Fibroblast of mammary gland (primary cell): ENCODE data around the gene METAP1D.

Experiments
- DNase-seq: peaks from one replicate; pipeline ENCODE4 v3.0.0-alpha.2; 2010; ENCODE audit warnings: low read depth
- H3K4me3 ChIP-seq: 2 replicates; pipeline ENCODE4 v1.5.1; 2011; ENCODE audit warnings: low read depth, mild to moderate bottlenecking, low read length, moderate library complexity; ENCODE audit not compliant: control insufficient read depth
- CTCF ChIP-seq: conservative IDR thresholded peaks from 2 replicates; pipeline ENCODE4 v1.5.1; 2011; ENCODE audit warnings: low read depth, low read length, inconsistent platforms; ENCODE audit not compliant: control insufficient read depth, insufficient read depth

Gene METAP1D

GRCh38 chr2:172101821-172102390, 102.2 kb downstream of the METAP1D start:
- no peak for DNase-seq
- TF ChIP-seq CTCF = no peak
- H3K4me3 ChIP-seq = peak overlapping the region; percentile 57

DNA sequence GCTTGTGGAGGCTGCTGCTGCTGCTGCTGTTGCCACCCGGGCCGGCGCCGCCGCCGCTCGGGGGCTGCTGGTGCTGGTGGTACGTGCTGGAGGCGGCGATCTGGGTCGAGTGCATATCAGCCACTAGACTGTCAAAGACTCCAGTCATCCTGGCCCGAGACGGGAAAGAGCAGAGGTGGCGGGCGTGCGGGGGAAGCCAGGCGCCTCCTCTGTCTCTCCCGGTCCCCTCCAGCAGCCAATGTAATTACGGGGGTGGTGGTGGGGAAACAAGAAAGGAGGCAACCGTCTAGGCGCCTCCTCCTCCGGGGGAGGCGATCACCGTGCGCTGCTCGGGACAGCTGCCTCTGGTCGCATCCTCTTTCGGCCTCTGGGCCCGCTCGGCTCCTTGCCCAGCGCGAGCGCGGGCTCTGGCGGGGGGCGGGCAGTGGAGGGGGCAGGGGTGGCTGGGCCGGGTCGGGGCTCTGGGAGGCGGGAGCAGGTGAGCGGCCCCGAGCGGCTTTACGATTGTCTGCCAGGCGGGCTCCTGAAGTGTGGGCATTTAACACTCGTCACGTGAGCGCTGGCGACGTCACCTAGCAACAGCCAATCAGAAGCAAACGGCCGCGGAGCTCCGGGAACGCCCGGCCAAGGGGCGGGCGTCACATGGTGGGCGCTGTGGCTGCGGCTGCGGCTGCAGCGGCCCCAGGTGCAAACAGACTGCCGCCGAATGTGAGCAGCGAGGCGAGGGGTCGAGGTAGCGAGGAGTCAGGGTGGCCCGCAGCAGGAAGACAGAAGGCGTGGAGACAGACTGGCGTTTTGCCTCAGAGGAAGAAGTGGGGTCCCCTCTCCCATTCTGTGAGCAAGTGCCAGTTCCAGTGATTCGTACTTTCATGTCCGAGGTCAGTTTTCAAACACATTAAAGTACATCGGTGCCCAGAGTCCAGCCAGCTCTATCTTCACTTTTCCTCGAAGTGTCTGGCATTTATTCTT, 102.9 kb downstream of the METAP1D start, which contains the start of gene DLX2:
Gene DLX2, minus strand, starts transcription at position 510 of the 969 bp plus-strand sequence. Its CDS starts 362 bp downstream, at position 148.
- peak; percentile 78 for DNase-seq
- no peak for TF ChIP-seq CTCF
- H3K4me3 ChIP-seq = peak within 1 kb of the TSS; percentile 57

DNA sequence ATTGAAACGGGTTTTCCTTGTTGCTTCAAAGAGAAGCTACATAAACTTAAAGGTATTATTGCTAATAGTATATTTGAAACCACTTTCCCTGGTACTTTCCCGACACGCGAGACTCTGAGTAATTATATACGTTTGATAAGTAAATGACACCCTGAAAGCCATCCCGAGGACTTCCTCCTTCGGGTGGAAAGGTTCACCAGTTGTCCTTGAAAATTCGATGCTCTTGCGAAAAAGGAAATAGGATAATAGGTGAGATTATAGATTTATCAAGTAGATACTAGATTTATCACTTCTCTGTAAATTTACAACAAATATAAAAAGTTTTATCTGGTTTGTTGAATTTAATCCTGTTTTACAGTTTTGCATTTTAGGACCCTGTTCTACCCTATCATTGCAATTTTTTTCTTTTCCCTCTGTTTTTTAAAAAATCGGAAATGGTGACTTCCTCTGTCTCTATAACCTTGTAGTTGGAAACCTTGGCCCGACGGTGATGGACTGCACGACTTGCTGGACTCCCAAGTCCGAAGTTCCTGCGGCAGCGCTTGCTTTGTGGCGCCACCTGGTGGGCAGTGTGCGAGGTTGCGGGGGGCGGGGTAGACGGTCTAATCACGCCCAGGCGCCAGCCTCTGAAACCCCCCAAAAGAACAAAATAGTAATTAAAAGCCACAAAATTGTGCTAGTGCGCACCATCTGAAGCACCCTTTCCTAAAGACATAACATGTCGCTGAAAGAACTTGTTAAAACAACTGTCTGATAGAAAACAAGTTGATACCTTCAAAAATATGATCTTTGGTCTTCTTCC, 103.9 kb downstream of the METAP1D start:
- TF ChIP-seq CTCF = peak; percentile 82
- peak; percentile 86 for DNase-seq
- peak overlapping the region; percentile 57 for H3K4me3 ChIP-seq

DNA sequence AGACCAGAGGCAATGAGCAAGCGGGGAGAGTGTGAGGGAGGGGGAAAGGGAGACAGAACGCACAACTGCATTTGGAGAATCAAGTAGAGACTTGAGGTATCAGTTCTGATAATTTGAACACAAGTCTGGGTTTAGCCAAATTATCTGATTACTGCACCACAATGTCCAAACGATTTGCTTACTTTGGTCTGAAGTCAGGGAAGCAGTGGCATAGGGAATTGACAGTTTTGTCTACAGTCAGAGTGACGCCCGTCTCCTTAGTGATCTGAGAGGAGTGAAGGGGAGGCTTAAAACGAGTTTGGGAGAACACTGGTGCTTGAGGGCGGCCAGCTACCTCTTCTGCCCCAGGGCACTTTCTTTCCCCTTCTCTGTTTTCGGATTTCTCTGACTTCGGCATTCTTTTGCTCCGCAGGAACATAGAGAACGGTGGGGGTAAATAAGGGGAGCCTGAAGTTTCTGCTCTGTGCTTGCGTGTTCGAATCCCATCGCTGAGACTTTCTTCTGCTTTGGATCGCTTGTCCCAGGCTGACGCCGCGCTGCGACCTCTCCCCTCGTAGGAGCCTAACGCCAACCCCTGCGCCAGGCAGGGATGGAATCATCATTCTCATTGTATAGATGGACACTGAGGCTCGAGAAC, 105.8 kb downstream of the METAP1D start:
- TF ChIP-seq CTCF = no peak
- H3K4me3 ChIP-seq = peak overlapping the region; percentile 48
- no peak for DNase-seq

DNA sequence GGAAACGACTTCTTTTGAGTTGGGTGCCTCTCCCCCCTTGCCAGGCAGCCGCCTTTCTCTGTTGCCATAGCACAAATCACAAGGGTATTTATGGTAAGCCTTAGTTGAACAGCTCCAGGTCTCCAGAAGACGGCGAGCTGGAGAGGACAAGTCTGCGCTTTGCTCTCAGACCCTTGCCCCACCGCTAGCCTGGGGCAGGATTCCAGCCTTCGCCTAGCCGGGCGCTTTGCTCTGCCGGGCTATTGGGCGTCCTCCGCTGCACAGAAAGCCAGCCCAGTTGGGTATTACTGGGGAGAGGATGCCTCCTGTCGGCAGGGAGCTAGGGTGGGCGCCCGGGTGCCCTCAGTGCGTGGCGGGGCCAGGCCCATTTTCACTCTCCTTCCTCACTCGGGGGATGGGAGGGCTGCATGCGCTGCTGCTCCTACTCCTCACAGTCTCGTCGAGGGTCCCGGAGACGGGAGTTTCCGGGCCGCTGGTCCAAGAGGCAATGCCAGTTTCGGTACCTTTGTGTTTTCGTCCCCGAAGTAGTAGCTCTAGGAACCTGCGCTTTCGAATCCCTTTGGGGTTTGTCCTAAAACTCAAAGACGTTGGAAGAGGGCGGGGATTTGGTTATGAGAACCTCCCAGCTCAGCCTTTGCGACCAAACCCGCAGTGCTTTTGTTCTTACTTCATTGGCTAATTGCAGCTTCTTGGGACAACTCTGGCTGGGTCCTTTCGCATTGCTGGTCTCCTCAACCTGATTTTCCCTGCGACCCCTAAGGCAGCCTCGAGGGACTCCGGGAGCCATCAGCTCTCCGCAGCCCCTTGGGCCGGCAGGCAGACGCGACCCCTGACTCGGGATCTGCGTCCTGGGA, 106.6 kb downstream of the METAP1D start:
- H3K4me3 ChIP-seq = peak overlapping the region; percentile 48
- TF ChIP-seq CTCF = peak; percentile 44
- DNase-seq = peak; percentile 35
